GM19035 (cell line): ENCODE results near the gene BCL2L2.
"Not testable (repeated sequence)": the region's sequence is repeated elsewhere in the genome, so short reads cannot be mapped to it uniquely, and the experiment has no call there.

ENCODE experiments used
- ATAC-seq: cut with Tn5 transposase; IDR thresholded peaks from one replicate; pipeline ENCODE4 v1.9.1; 2021; ENCODE audit not compliant: unreplicated experiment

BCL2L2 gene

DNA sequence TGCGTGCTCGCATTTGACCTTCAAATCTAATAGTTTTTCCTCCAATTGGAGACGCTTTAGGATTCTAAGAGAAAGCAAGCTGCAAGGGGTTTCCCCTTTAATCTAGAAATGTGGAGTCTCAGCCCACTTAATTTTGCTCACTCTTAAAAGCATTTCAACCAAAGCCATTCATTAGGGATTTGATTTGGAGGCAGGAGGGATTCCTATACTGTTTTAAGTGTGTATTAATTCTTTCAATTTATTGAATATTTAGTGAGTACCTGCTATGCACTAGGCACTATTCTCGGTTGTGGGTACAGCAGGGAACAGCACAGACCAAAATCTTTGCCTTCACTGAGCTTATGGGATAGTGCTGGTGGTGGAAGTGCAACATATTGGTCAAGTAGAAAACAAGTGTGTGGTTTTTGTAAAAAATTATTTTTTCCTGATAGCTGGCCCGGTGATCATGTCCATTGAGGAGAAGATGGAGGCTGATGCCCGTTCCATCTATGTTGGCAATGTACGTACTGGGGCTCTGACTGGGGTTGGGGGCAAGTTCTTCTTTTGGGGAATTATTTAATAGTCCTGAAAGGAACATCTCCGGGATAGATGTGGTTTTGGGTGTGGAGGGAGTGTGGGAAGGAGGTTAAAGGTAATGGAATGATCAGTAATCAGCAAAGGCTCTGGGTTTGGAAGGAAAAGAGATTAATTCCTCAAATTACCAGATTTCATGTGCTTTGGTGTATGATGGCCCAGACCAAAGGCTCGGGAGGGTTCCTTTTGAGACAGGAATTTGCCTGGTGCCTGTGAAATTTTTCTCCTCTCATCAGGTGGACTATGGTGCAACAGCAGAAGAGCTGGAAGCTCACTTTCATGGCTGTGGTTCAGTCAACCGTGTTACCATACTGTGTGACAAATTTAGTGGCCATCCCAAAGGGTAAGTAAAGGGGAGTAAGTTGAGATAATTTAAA lies 16.2 kb downstream of the BCL2L2 start:
- no peak for ATAC-seq

DNA sequence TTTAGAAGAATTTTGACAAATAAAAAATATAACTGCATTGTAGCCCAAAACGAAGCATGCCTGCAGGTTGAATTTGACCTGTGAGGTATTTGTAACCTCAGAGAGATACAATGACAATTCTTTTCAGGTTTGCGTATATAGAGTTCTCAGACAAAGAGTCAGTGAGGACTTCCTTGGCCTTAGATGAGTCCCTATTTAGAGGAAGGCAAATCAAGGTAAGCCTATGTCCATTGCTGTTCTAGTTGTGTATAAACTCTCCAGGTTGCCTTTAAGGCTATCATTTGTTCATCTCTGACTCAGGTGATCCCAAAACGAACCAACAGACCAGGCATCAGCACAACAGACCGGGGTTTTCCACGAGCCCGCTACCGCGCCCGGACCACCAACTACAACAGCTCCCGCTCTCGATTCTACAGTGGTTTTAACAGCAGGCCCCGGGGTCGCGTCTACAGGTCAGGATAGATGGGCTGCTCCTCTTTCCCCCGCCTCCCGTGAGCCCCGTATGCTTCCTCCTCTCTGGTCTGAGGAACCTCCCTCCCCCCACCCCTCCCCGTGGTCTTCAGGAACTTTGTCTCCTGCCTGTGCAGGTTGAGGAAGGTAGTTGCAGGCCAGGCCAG lies 17.3 kb downstream of the BCL2L2 start:
- ATAC-seq: no peak

- ATAC-seq: no peak
These were observed 17.8 kb downstream of the BCL2L2 start for GRCh38 chr14:23324455-23324846.

GRCh38 chr14:23324993-23325392 lies 18.4 kb downstream of the BCL2L2 start:
- ATAC-seq: no peak

- ATAC-seq: not testable (repeated sequence)
These were observed 19.1 kb downstream of the BCL2L2 start for GRCh38 chr14:23325746-23326145.

GRCh38 chr14:23326491-23327332 lies 20.1 kb downstream of the BCL2L2 start:
- ATAC-seq: no peak

GRCh38 chr14:23327947-23328744 lies 21.5 kb downstream of the BCL2L2 start:
- no peak for ATAC-seq

DNA sequence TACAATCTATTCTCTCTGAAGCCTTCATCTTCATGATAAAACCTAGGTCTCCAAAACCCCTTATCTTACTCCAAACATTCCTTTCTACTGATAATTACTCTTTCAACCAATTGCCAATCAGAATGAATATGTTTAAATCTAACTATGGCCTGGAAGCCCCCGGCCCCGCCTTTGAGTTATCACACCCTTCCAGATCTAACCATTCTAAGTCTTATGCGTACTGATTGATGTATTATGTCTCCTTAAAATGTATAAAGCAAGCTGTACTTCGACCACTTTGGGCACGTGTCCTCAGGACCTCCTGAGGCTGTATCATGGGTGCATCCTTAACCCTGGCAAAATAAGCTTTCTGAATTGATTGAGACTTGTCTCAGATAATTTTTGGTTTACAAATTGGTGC lies 29.0 kb downstream of the BCL2L2 start:
- no peak for ATAC-seq

- ATAC-seq: no peak
These were observed 33.1 kb downstream of the BCL2L2 start for GRCh38 chr14:23339506-23340268.

- ATAC-seq: no peak
These were observed 37.8 kb downstream of the BCL2L2 start for GRCh38 chr14:23344481-23344880.

- ATAC-seq: no peak
These were observed 39.5 kb downstream of the BCL2L2 start for GRCh38 chr14:23345987-23346692.

DNA sequence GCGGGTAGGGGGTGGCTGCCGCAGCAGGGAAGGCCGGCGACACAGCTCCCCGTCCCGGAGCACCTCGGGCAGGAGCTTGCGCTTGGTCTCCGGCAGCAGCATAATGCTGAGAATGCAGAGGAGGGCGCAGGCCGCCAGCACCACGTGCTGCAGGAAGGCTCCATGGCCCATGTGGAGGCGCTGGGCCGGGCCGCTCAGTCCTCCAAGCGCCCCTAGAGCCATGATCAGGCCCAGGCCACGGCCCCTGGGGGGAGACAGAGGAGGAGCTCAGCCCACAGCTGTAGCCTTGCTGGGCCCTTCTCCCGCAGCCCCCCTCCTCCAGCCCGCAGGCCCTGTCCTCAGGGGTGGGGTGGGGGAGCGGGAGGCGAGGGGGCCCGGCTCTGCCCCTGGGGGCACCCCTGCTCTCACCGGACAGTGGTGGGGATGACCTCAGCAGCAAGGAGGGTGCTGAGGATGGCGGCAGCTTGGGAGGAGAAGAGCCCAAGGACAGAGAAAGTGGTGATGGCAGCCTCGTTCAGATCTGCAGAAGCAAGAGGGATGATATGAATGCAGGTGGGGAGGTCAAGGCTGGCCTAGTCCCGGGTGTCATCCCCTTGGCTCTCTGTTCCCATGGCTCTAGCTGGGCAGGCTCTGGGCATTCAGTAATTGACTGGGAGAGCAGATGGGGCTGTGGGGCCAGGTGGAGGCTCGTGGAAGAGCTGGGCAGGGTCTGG lies 40.2 kb downstream of the BCL2L2 start:
- ATAC-seq: no peak

DNA sequence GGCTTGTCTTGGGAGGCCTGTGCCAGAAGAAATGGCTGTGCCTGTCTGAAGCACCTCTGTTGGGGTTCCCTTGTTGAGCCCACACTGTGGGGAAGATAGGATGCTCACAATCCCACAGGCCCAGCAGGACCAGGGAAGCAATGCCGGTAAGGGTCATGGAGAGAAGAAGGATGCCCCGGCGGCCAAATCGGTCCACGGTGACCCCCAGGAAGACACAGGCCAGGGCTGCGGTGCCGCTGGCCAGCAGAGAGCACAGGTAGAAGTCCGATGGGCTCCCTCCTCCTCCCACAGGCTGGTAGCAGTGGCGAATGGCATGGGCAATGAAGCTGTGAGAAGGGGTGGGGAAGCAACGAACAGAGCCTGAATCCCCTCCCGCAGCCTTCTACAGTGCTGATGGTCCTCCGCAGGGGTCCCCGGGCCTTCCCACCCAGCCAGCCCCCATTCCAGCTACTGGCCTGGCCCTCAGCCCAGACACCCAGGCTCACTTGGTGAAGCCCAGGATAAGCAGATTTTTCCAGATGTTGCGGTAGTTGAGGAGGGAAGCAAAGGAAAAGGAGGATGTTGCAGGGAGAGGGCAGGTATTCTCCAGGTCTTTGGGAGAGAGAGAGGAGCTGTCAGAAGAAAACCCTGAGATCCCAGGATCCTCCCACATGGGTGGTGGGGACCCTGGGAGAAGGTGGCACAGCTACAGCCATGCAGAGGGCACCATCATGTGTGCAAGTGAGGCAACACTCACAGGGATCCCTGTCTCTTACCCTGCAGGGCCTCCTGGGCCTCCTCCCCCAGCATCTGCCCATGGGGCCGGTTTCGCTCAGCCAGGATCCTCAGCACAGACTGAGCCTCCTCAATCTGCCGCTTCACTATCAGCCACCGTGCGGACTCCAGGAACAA lies 41.0 kb downstream of the BCL2L2 start:
- no peak for ATAC-seq

DNA sequence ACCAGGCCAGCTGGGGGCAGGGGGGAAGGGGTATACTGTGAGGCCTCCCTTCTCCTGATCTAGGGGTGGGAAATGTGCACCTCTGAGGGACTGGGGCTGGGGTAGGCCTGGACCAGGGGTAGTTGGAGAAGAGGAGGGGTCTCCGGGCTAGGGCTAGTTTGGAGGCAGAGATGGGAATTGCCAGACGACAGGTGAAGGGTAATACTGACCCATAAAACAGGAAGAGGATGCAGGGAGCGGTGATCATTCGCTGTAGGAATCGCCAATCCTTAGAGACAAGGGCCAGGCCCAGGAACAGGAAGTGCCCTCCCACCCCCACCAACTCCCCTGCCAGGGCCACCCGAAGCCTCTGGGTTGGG lies 41.6 kb downstream of the BCL2L2 start:
- ATAC-seq: no peak

- ATAC-seq: no peak
These were observed 42.7 kb downstream of the BCL2L2 start for GRCh38 chr14:23349156-23349845.

GRCh38 chr14:23351681-23352505 lies 45.3 kb downstream of the BCL2L2 start:
- ATAC-seq: no peak
